ENCODE measurements around the gene CREM.

DNA sequence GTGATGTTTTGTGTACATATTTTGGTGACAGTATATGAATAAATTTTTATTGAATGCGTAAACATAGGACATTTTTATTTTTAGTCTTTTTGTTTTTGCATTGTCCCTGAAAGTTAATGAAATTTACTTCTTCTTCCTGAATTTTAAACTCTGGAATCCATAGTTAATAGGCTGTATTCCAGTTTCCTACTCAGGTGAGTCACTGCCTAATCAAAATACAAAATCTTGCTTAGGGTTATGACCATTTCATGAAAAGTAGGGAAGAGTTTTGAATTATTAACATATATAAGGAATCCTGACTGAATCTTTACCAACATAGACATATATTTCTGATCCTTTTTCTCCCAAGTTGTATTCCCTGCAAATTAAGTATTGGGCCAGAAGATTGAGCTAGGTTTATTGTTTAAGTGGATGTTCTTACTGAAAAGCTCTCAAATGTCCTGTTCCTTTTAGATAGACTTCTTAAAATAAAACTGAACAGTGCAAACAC is 2.6 kb downstream of the CREM start:
- TF ChIP-seq, protein P1, sequence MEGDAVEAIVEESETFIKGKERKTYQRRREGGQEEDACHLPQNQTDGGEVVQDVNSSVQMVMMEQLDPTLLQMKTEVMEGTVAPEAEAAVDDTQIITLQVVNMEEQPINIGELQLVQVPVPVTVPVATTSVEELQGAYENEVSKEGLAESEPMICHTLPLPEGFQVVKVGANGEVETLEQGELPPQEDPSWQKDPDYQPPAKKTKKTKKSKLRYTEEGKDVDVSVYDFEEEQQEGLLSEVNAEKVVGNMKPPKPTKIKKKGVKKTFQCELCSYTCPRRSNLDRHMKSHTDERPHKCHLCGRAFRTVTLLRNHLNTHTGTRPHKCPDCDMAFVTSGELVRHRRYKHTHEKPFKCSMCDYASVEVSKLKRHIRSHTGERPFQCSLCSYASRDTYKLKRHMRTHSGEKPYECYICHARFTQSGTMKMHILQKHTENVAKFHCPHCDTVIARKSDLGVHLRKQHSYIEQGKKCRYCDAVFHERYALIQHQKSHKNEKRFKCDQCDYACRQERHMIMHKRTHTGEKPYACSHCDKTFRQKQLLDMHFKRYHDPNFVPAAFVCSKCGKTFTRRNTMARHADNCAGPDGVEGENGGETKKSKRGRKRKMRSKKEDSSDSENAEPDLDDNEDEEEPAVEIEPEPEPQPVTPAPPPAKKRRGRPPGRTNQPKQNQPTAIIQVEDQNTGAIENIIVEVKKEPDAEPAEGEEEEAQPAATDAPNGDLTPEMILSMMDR (IDR thresholded peaks at IDR 0.05) = no peak
- no peak for TF ChIP-seq POLR2AphosphoS5 (IDR thresholded peaks at IDR 0.05)
- TF ChIP-seq POLR2A (IDR thresholded peaks at IDR 0.05) = no peak
- TF ChIP-seq EP300 (IDR thresholded peaks at IDR 0.05) = no peak
